HG02981 (cell line): ENCODE data around the gene PHGDH.

Experiments
- ATAC-seq: cut with Tn5 transposase; IDR thresholded peaks from one replicate; pipeline ENCODE4 v1.9.1; 2021; ENCODE audit warnings: mild to moderate bottlenecking, moderate library complexity; ENCODE audit not compliant: unreplicated experiment

Gene PHGDH

DNA sequence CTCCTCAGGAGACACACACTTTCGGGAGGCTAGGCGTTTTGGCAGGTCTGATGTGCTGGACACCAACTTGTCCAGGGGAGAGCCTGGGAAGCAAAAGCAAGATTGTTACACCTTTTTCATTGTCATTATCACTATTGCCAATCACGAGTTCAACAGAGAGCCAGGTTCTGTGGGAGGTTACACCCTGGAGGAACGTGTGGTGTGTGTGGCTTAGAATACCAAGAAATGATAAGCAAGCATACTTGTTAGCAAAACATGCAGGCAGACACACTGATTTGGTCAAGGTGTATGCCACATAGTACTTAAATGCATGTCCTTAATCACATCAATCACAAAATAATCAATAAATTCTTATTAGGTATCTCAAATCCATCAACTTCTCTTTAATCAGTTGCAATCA, 40.9 kb downstream of the PHGDH start:
- no peak for ATAC-seq

DNA sequence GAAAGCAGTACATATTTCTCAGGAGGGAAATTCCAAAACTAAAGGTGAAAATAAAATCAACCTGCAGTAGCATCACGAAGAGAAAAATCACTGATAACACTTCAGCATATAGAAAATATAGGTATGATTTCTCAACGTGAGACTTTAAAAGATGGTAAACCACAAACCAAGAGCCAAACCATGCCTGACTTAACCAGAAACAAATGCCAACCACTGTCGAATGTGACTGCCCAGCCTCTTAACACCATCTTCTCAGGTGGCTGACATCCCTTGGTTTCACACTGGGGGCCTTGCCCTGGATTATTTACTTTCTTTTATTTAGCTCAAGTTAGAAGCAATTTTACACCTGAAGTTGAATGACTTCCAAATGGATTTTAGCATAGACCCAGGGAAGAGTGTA, 46.9 kb downstream of the PHGDH start:
- no peak for ATAC-seq

DNA sequence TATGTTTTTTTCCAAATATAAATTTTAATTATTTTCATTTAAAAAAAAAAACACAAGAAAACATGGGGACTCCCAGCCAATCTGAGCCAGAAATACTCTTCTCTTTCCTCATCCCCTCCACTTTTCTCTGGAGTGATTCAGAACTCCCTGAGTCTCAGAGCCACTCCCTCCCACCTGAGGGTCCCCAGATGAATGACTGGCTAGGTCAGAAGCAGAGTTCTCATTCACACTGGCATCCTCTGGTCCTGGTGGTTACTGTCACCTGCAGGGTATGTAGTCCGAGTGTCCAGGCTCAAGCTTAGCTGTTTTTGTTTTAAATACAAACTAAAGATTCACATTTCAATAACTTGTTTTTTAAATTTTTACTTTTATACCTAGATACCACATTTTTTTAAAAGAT, 50.7 kb downstream of the PHGDH start:
- no peak for ATAC-seq

DNA sequence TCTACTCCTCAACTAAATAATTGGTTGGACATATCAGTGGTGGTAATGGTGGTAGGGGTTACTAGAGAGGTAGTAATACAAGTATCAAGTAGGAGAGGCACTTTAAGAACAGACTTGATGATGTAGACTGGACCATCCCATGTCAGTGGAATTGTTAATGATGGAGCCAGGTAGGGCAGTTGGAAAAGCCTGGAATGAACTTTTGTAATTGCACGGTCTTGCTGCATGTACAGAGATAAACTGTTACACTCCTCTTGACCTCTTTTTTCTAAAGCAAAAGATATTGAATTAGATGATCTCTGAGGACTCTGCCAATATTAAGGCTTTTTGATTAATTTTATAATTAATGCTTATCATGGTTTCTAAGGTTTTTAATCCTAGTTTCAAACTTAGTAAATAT, 51.2 kb downstream of the PHGDH start:
- ATAC-seq: no peak

DNA sequence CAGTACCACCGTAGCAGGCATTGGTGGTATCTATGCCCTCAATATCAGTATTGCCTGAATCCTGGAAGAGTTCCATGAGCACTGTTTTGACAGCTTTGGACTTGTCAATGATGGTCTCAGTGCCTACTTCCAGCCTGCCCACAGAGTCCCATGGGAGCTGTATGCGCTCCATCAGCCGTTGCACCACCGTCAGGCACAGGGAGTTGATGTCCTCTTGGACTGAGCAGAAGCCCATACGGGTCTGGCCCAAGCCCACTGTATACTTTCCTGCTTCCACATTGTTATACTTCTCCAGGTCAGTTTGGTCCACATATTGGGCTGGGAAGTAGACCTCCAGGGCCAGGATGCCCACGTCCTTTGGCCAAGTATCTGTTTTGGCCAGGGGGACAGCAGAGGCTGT, 52.5 kb downstream of the PHGDH start:
- no peak for ATAC-seq

DNA sequence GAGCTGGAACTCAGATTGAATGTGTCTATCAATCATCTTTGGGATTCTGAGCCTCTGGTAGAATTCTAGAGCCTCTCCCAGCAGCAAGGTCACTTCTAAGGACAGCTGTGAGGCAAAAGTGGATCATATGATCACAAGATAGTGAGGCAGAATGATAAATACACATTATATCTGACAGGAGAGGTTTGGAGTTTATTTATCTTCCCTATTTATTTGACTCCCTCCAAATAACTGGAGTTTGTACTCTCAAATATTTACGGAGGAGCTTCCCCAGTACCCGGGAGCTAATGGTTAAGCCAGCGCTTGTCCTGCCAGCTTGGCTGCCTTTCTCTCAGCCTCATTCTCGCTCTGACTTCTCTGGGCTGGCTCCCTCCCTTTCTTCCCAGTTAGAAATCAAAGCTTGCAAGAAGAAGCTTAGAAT, 54.6 kb downstream of the PHGDH start:
- ATAC-seq: no peak

DNA sequence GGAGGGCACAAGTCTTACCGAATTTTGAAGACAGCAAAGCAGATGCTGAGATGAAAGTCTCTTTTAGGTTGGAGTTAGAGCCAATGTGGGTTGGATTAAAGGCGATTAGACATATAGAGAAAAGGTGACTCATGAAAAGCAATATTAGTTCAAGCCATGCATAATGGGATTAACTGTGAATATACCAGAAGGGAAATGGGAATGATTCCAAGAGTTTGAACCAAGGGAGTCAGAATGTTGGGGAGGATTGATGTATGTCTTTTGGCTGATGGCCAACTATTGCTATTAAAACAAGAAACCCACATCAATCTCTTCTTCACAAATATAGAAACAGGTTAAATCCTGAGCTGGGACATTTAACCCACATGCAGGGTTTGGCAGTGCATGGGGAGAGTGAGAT, 55.8 kb downstream of the PHGDH start:
- ATAC-seq: no peak

DNA sequence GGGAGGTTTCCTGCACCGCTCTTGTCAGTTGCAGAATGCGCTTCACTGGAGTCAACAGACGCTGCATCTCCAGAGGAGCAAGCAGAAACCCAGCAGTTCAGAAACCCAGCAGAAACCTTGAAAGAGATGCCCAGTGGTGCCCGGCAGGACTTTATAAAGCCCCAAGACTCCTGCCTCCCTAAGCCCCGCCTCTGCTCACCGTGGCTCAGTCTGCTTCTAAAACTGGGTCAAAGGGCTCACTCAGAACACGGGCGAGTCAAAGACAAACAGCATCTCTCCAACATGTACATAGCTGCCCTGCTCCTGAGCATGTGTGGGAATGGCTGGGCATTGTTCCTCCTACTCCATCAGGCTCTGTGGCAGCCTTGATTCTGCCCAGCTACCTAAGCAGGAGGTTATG, 57.0 kb downstream of the PHGDH start, which contains the start of gene HMGCS2:
HMGCS2 (minus strand) TSS at position 128 of the 400 bp plus-strand sequence; CDS start at position 67, 61 bp downstream.
- no peak for ATAC-seq

DNA sequence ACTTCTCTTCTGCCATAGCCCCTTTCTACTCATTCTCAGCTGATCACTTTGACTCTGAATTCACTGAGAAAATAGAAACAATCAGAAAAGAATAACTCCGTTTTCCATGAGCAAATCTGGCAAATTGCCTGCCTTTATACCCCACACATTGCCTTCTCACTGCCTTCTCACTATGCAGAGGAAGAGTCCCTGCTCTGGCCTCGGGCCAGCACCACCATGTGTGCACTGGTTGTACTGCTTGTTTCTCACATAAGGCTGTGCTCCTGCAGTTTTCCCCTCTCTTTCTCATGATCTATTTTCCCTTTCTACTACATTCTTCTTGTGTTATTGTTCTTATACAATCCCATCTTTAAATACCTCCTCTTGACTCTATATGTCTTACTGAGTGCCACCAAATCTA, 59.3 kb downstream of the PHGDH start:
- ATAC-seq: no peak

DNA sequence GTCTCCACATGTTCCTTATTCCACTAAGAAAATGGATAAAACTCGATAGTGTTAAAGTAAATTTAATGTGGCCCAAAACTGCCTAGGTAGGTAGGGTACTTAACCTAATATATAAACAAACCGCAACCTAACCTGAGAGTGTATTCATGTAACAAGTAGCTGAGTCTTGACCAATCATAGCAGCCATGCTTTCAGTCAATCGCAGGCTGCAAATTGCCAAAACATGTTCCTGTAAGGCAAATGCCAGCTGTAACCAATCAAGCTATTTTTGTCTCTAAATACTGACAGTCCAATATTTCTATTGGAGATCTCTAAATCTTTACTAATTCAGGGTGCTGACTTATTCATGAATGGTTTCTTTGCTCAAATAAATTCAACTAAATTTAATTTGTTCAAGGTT, 60.0 kb downstream of the PHGDH start:
- no peak for ATAC-seq

DNA sequence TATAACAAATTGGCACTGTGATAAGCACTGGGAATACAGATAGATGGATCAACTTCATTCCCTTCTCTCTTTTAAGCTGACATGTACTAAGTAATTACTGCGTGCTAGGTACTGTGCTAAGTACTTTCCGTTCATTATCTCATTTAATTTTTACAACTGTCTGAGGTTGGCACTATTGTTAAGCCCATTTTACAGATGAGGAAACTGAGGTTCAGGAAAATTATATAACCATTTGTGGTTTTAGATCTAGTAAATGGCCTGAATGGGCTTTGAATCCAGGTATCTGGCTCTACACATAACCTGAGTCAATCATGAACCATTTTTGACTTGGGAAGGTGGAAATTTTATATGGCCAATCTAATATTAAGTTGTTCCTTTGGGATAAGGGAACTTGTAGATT, 60.6 kb downstream of the PHGDH start:
- ATAC-seq: no peak

DNA sequence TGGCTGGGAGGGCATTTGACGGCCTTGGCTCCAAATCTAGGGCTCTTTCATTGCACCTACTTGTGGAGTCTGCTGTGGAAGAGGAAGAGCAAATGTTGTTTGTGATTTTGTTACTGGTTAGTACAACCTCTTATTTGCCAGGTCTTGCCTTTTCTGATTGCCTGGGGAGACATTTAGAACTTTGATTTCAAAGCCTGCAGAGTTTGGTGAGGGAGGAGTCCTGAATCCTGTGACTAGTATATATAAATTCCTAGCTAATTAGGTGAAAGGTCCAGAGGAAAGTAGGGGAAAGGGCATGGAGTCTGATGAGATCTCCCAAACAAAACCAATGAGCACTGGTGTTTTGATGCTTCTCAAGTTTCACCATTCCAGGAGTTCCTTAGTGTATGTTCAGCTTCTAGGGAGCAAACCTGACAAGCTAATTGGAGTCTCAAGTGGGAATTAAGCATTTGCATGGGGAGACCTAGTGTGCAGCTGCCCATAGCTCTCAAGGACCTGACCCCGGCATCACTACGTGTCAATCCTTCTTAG, 62.0 kb downstream of the PHGDH start:
- no peak for ATAC-seq

DNA sequence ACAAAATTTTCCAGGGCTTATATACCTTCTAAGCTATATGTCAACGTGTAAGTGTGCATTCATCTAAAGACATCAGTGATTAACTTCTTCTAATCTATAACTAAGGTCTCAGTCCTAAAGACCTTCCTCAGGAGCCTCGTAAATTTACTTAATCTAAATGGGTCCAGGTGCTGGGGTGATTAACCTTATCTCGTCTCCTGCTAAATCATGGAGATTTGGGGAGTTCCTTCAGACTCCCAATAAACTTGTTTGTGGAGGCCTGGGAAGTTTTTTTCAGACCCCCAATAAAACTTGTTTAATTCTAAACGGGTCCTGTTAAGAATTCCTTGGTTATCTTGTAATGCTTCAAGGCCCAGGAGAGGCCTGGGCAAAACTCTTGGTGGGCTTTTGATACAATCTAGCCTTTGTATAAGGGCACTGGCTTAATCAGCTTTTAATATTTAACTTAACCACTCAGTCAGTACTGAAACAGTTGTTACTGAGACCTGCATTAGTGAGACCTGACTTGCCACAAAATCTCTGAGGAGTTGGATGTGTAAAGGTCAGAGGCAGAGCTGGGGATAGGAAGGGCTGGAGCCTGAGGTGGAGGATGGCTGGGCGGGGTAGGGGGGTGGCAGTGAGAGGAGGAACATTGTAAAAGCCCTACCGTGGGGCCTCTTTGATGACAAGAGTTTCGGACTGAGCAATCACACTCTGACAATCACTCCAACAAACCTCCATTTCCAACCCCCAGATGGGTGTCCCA, 63.2 kb downstream of the PHGDH start:
- ATAC-seq: no peak

DNA sequence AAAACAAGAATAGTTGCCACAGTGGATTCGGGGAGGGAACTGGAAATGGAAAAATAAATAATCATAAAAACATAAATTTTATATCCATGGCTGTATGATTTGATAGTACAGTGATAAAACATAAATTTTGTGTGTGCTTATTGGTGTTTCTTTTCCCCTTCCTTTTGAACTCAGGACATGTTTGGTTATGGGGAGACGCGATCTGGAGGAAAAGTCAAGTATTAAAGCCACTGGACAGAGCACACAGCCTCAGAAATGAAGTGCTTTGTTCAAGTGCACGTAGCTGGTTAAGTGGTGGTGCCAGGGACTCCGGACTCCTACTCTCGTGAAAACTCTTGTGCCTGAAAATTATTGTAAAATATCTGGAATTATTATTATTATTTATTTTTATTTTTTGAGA, 66.6 kb downstream of the PHGDH start:
- ATAC-seq: no peak

DNA sequence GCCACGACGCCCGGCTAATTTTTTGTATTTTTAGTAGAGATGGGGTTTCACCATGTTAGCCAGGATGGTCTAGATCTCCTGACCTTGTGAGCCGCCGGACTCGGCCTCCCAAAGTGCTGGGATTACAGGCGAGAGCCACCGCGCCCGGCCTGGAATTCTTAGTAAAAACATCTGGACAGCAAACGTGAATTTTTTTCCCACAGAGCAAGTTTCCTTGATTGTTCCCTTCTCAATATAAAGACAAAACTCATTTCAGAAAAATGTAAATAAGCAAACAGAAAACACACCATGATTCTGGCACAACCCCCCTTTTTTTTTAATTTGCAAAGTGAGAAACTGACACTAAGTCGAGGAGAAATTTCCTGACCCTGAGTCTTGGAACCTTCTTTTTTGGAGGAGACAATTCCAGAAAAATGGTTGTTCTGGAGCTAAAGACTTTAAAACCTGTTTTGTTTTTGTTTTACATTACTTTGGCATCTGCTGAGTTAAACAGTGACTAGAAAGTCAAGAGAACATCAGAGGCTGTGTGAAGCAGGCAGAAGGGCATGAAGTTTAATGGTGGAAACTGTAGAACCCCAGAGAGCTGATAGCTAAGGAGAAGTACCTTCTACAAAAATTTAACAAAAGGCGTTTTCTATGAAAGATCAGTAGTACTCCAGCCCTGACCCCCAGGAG, 67.3 kb downstream of the PHGDH start:
- ATAC-seq: no peak

DNA sequence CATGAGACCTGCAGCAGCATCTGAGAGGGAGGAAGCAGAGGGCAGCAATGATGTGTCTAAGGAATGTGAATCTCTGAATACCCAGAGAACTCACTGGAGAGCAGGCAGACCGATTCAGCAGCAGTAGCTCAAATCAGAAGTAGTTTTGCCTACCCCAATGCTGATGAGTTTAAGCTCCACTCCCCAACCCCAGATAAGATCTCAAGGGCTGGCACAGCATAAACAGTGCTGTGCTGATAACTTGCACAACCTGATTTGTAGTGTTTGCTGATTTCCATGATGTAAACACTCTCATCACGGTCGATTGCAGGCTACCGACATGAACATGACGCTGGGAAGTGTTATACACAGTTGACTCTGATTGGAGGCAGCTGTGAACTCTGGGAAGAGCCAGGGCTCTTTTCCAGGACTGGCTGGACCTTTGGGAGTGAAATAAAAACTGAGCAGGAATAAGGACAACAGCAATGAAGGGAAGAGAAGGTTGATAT, 68.2 kb downstream of the PHGDH start:
- no peak for ATAC-seq

DNA sequence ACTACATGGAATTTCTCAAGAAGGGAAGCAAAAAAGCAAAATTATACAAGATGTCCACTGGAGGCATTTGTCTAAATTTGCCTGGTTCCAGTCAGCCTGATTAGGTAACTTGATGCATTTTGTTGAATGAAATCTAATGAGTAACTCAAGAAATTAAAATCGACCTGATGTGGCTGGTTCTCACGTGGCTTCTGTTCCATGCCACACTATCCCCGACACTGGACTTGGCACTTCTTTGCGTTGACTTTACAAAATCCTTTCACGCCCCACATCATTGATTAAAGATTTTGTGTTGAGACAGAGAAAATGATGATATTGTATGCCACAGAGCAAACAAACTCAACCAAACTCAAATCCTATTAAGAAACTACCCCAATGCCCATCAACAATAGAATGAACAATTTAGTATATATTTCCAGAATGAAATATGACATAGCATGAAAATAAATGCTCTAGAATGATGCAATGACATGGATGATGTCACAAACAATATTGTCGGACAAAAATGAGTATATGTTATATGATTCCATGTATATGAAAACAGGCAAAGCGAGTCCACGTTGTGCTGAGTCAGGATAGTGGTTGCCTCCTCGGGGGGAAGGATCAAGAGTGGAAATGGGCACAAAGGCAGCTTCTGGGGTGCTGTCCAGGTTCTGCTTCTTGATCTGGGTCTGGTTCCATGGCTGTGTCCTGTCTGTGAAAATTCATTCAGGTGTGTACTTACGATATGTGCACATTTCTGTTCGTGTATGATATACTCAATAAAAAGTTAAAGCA, 69.9 kb downstream of the PHGDH start:
- ATAC-seq: no peak

DNA sequence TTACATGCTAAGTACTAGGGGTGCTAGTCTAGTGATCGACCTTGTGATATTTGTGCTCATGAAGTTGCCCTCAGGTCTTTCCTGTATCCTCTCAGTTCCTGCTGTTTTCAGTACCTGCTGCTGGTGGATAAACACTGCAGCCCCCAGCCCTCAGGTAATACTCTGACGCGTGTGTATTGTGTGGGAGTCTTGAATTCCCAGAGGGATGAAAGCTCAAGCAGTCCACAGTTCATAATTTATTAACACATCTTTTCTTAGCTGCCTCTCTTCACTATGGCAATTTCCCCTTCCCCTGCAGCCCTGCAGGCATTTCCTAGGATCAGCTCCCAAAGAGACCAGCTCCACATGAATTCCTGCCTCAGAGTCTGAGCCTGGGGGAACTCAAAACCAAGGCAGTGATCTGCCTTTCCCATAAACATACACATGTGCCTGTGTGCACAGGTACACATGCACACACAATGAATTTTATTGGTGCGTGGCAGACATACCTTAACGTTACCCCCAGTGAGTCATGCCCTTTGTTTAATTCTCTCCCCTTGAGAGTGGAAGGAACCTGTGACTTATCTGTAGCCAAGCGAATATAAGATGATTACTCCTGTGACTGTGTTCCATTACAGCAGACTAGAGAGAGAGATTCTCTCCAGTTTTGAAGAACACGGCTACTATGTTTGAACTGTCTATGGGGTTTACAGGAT, 71.0 kb downstream of the PHGDH start:
- no peak for ATAC-seq

DNA sequence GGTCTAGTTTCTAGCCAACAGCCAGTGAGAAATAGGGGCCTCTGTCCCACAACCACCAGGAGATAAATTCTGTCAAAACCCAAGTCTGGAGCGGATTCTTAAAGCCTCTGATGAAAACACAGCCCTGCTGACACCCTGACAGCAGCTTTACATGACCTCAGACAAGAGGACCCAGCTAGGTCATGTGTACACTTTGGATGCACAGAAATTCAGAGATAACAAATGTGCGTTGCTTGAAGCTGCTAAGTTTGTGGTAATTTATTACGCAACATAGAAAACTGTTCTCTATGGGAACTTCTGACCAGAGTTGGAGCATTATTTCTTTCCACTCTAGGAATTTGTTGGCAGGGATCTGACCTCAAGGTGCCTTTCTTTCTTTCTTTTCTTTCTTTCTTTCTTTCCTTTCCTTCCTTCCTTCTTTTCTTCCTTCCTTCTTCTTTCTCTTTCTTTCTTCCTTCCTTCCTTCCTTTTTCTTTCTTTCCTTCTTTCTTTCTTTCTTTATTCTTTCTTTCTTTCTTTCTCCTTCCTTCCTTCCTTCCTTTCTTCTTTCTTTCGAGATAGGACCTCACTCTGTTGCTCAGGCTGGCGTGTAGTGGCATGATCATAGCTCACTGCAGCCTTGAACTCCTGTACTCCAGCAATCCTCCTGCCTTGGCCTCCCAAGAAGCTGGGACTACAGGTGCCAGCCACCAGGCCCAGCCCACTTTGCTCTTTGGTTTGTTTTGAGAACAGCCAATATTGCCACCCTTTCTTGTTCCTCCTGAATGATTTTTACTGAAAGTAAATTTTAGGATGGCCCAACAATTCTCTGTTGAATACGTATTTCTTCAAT, 71.8 kb downstream of the PHGDH start:
- no peak for ATAC-seq

DNA sequence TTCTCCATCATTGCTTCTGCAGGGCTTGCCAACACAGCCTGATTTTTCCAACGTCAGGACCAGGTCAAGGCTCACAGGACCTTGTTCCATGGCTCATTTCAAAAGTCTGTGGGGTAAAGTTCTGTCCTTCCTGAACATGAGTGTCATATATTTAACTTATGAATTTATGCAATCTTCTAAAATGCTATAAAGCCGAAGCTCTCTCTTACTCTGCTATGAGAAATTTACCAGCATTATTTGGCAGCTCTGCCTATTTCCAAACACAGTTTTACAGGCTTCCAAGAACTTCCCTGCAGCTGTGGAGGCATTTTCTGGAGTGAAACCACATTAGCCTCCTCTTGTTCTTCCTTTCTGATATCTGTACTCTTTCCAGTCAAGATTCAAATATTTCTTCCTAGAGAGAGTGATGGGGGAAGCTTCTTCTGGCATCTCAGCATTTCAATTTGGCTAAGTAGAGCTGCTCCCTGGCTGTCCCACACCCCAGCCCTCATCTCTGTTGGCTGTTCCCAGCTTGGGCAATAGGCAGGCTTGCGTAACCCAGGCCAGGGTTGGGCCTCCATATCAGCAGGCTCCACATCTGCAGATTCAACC, 72.6 kb downstream of the PHGDH start:
- ATAC-seq: no peak
